ENCODE data around the gene NAT8. TPM values are rescaled to one million over a fixed set of nuclear protein-coding genes. Genes with fewer than 3 reads are reported as not detected.
"Not testable (repeated sequence)": the region's sequence is repeated elsewhere in the genome, so short reads cannot be mapped to it uniquely, and the experiment has no call there.

Gene NAT8
- total RNA-seq, 1 donor from 2014 or later: not detected

- no peaks in the 10 kb centered on the region for H3K27me3 ChIP-seq
- TF ChIP-seq CTCF (IDR thresholded peaks at IDR 0.05): no peak
- no peak overlapping the region for H3K27ac ChIP-seq
- DNase-seq (no peak), ATAC-seq (no peak)
- no peaks in the 10 kb centered on the region for H3K9me3 ChIP-seq
- intact Hi-C loops (cut with DNase I): no loop called here
- H3K4me3 ChIP-seq: no peak overlapping the region
- H3K4me1 ChIP-seq: no peaks in the 10 kb centered on the region
- H3K36me3 ChIP-seq: no peaks in the 10 kb centered on the region
These were observed 9.5 kb upstream of the NAT8 start for GRCh38 chr2:73651591-73652230.

GRCh38 chr2:73647690-73648089, 5.5 kb upstream of the NAT8 start:
- H3K9me3 ChIP-seq; H3K27ac ChIP-seq; H3K27me3 ChIP-seq; H3K4me1 ChIP-seq; intact Hi-C loops (cut with DNase I); DNase-seq; H3K4me3 ChIP-seq; ATAC-seq; H3K36me3 ChIP-seq: not testable (repeated sequence)

- ATAC-seq (no peak), DNase-seq (no peak)
- Histone ChIP-seq H3K4me3 (no peak overlapping the region), H3K27ac (no peak overlapping the region), H3K4me1 (peaks cover 3% of the 10 kb centered on the region), H3K36me3 (no peaks in the 10 kb centered on the region), H3K27me3 (no peaks in the 10 kb centered on the region), H3K9me3 (no peaks in the 10 kb centered on the region)
- TF ChIP-seq CTCF (IDR thresholded peaks at IDR 0.05): no peak
- intact Hi-C loops (cut with DNase I): no loop called here
These were observed 507 bp downstream of the NAT8 start for GRCh38 chr2:73641767-73642062.

GRCh38 chr2:73640946-73641766, 1.1 kb downstream of the NAT8 start:
- Histone ChIP-seq H3K36me3 (no peaks in the 10 kb centered on the region), H3K9me3 (no peaks in the 10 kb centered on the region), H3K27me3 (no peaks in the 10 kb centered on the region), H3K27ac (no peak overlapping the region), H3K4me3 (no peak overlapping the region), H3K4me1 (peaks cover 3% of the 10 kb centered on the region)
- no peak for TF ChIP-seq CTCF (IDR thresholded peaks at IDR 0.05)
- DNase-seq (no peak), ATAC-seq (peak; percentile 7)
- intact Hi-C loops (cut with DNase I): no loop called here

GRCh38 chr2:73640511-73640911, 1.7 kb downstream of the NAT8 start:
- no peak overlapping the region for H3K27ac ChIP-seq
- no peak for DNase-seq

More at GRCh38 chr2:73640511-73640911, 1.7 kb downstream of the NAT8 start:
- H3K4me3 ChIP-seq: no peak overlapping the region
- H3K9me3 ChIP-seq: no peaks in the 10 kb centered on the region
- no peak for TF ChIP-seq CTCF (IDR thresholded peaks at IDR 0.05)
- H3K4me1 ChIP-seq: peaks cover 3% of the 10 kb centered on the region
- H3K36me3 ChIP-seq: no peaks in the 10 kb centered on the region
- intact Hi-C loops (cut with DNase I): no loop called here
- H3K27me3 ChIP-seq: no peaks in the 10 kb centered on the region
- peak; percentile 64 for ATAC-seq
